HUES64 (cell line): Measurements from ENCODE around the gene NECTIN1.
A peak's percentile ranks its signal among the peaks of the same experiment; 100 is the strongest.

Experiments
- H3K27ac ChIP-seq: 2 replicates; pipeline ENCODE4 v1.7.0; 2013; ENCODE audit warnings: low read depth, low read length, inconsistent platforms
- H3K27me3 ChIP-seq: 2 replicates; pipeline ENCODE4 v1.6.1; 2013; ENCODE audit warnings: mild to moderate bottlenecking, low read length; ENCODE audit not compliant: insufficient read depth
- H3K36me3 ChIP-seq: 2 replicates; pipeline ENCODE4 v1.6.1; 2013; ENCODE audit warnings: mild to moderate bottlenecking, low read length; ENCODE audit not compliant: insufficient read depth
- H3K4me1 ChIP-seq: 2 replicates; pipeline ENCODE4 v1.6.1; 2013; ENCODE audit warnings: mild to moderate bottlenecking, low read length, moderate library complexity; ENCODE audit not compliant: insufficient read depth
- H3K4me3 ChIP-seq: 2 replicates; pipeline ENCODE4 v1.5.1; 2013; ENCODE audit warnings: mild to moderate bottlenecking, low read length, moderate library complexity
- H3K9ac ChIP-seq: 2 replicates; pipeline ENCODE4 v1.6.1; 2013; ENCODE audit warnings: mild to moderate bottlenecking, low read depth, low read length
- H3K9me3 ChIP-seq: 2 replicates; pipeline ENCODE4 v1.6.1; 2013; ENCODE audit warnings: low read depth, low read length; ENCODE audit not compliant: insufficient read depth
- WGBS: fragments of 150-250, 120-280 bp; methylation state at CpG from one replicate; pipeline ENCODE4 v1.1.7; 2013; ENCODE audit warnings: missing lambda C conversion rate; 5-methylcytosine and 5-hydroxymethylcytosine counted together

Gene NECTIN1

DNA sequence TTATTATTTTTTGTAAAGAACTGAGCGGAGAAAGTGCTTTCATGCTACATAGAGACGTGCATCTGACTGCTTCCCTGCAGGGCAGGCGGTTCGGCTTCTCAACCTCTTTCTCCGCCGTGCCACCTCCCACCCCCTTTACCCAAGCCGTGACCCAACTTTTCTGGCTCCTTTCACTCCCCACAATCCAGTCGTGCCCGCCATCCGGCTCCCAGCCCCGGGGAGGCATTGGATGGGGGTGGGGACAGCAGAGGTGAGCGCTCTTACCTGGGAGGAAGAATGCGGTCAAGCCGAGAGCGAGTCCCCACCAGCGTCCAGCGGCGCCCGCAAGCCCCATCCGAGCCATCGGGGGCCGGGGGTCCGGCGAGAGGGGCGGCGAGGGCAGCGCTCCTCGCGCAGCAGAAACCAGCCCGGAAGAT, 781 bp downstream of the NECTIN1 start:
- Histone ChIP-seq H3K27ac (0 out of 2 replicates have a peak overlapping the region, but pooled peaks have one; percentile 65), H3K27me3 (peaks cover 8% of the 10 kb centered on the region; the same call in 1 of the 2 replicates), H3K36me3 (no peaks in the 10 kb centered on the region), H3K4me3 (peak overlapping the region; percentile 95), H3K9ac (peak overlapping the region; percentile 72), H3K4me1 (peaks cover 36% of the 10 kb centered on the region), H3K9me3 (no peaks in the 10 kb centered on the region)
- whole genome bisulfite sequencing: under 1% methylated on average over 30 of the region's 30 CpGs

DNA sequence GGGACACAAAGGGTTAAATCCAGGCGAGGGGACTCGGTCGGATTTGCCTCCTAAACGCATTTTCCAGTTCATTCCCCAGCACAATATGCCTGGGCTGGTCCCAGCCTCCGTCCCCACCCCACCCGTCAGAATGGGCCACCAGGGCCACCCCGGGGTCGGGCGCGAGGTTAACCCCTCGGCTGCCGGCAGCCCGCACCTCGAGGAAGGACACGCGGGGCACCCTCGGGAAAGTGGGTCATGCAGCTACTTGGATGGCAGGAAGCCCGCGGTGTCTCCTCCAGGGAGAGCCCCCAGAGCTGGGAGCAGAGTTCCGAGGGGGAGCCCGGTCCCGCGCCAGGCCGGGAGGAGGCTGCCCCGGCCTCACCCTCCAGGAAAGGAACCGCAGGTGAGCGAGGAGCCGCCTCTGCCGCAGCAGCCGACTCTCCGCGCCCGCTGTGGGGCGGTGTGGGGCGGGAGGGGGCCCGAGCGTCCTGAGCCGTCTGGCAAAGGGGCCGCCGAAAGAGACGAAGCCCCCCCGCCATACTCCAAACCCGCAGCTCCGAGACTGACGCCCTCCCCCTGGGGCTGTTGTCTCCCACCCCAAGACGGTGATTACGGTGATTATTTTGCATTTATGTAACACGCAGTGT, 1.4 kb downstream of the NECTIN1 start:
- peak overlapping the region; percentile 95 for H3K4me3 ChIP-seq
- peaks cover 38% of the 10 kb centered on the region for H3K4me1 ChIP-seq
- no peaks in the 10 kb centered on the region for H3K9me3 ChIP-seq
- H3K36me3 ChIP-seq: no peaks in the 10 kb centered on the region
- peak overlapping the region; percentile 65 for H3K27ac ChIP-seq
- peak overlapping the region; percentile 72 for H3K9ac ChIP-seq
- H3K27me3 ChIP-seq: peaks cover 8% of the 10 kb centered on the region; the same call in 1 of the 2 replicates
- WGBS: under 1% methylated on average over 43 of the region's 48 CpGs

DNA sequence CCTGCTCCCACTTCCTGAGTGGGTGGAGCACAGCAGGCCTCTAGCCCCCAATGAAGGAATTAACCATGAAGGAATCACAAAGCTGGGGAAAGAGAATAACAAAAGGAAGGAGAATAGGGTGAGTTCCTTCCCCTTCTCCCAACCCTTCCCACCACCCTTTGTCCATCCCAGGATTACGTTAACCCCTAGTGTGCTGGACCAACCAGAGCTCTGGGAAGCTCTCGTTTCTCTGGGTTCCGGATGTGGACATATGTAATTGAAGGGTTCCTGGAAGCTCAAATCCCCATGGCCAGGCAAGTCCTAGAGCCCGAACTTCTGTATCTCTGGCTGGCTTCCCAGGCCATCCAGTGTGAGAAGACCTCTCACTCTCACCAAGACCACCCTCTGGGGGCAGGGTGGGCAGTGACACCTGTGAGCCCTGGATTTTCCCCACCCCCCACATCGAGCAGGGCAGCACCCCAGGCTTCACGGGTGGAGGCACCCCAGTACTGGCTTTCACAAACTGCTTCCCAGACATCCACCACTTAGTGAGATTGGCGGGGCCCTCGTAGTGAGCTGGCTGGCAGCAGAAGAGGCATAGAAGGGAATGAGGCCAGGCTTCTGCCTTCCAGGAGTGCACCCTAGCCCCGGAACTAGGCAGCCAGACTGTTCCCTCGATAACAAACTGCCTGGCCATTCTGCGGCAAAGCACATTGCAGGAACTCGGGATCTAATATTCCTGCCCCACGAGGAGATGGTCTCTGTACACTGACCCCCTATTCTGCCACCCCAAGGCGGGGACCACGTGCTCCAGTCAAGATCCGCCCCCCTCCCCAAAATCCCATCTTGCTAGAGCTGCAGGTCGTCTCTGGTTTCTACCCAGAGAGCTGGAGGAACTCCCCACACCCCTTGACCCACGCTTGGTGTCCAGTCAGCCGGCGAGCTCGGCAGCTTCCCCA, 2.1 kb downstream of the NECTIN1 start:
- H3K4me3 ChIP-seq: peak overlapping the region; percentile 95
- 2% methylated on average over 21 of the region's 21 CpGs for WGBS
- peaks cover 8% of the 10 kb centered on the region; the same call in 1 of the 2 replicates for H3K27me3 ChIP-seq
- H3K27ac ChIP-seq: peak overlapping the region; percentile 65; the same call in 1 of the 2 replicates
- no peaks in the 10 kb centered on the region for H3K36me3 ChIP-seq
- H3K9ac ChIP-seq: peak overlapping the region; percentile 72
- H3K9me3 ChIP-seq: no peaks in the 10 kb centered on the region
- H3K4me1 ChIP-seq: peaks cover 41% of the 10 kb centered on the region

DNA sequence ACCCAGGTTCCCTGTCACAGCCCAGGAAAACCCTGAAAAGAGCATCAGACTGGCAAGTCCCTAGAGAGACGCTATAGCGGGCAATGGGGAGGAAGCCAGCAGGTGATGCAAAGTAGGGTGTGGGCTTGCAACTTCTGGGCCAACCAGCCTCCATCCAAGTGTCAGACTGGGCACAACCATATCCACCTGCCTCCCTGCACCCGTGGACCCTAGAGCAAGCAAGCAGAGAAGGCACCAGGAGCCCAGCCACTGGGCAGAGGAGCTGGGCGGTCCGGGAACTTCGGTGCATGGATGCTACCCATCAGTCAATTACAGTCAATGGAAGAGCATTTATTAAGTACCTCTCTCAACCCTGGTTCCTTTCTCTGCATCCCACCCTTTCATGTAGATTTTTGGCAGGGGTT, 2.8 kb downstream of the NECTIN1 start:
- H3K36me3 ChIP-seq: no peaks in the 10 kb centered on the region
- peak overlapping the region; percentile 95 for H3K4me3 ChIP-seq
- whole genome bisulfite sequencing: 20% methylated on average over 6 of the region's 6 CpGs
- peaks cover 43% of the 10 kb centered on the region for H3K4me1 ChIP-seq
- peak overlapping the region; percentile 59; the same call in 1 of the 2 replicates for H3K27ac ChIP-seq
- H3K27me3 ChIP-seq: peaks cover 8% of the 10 kb centered on the region; the same call in 1 of the 2 replicates
- H3K9ac ChIP-seq: no peak overlapping the region
- H3K9me3 ChIP-seq: no peaks in the 10 kb centered on the region

DNA sequence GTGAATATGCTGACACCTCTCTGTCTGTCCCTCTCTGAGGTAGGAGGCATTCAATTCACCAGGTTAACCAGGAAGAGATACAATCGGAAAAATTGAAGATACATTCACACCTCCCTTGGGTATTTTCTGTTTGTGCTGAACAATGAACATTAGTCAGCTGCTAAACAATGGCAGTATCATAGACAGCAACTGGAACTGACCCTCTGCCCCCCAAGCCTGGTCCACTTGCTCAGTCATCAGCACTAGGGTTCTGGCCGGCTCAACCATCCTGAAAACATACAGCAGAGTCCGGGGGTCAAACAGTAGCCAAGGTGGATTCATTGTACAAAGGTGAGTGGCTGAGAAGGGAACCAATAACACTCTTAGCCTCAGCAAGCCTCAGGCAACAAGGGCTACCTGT, 4.0 kb downstream of the NECTIN1 start:
- H3K4me1 ChIP-seq: peaks cover 43% of the 10 kb centered on the region
- 94% methylated on average over 3 of the region's 3 CpGs for WGBS
- peaks cover 6% of the 10 kb centered on the region; the same call in 1 of the 2 replicates for H3K36me3 ChIP-seq
- H3K27me3 ChIP-seq: no peaks in the 10 kb centered on the region
- no peaks in the 10 kb centered on the region for H3K9me3 ChIP-seq
- H3K4me3 ChIP-seq: no peak overlapping the region
- H3K9ac ChIP-seq: no peak overlapping the region
- no peak overlapping the region for H3K27ac ChIP-seq

DNA sequence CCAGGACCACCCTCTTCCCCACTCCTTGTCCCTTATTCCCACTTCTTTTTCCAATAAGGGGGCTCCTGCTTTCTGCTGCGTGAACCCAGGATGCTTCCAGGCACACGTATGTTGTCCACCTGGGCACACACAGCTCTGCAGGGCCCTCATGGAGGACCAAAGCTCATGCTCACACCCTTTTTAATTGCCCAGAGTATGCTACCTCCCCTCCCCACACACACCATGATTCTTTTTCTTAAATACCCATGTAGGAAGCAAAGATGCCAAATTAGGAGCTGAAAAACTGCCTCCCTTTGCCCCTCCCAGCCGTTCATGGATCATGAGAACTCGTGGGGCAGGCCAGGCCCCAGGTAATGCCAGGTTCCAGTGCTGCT, 5.1 kb downstream of the NECTIN1 start:
- H3K4me3 ChIP-seq: no peak overlapping the region
- H3K27me3 ChIP-seq: no peaks in the 10 kb centered on the region
- peaks cover 6% of the 10 kb centered on the region; the same call in 1 of the 2 replicates for H3K36me3 ChIP-seq
- no peak overlapping the region for H3K27ac ChIP-seq
- H3K9me3 ChIP-seq: no peaks in the 10 kb centered on the region
- WGBS: 73% methylated on average over 4 of the region's 4 CpGs
- no peak overlapping the region for H3K9ac ChIP-seq
- H3K4me1 ChIP-seq: peaks cover 43% of the 10 kb centered on the region

DNA sequence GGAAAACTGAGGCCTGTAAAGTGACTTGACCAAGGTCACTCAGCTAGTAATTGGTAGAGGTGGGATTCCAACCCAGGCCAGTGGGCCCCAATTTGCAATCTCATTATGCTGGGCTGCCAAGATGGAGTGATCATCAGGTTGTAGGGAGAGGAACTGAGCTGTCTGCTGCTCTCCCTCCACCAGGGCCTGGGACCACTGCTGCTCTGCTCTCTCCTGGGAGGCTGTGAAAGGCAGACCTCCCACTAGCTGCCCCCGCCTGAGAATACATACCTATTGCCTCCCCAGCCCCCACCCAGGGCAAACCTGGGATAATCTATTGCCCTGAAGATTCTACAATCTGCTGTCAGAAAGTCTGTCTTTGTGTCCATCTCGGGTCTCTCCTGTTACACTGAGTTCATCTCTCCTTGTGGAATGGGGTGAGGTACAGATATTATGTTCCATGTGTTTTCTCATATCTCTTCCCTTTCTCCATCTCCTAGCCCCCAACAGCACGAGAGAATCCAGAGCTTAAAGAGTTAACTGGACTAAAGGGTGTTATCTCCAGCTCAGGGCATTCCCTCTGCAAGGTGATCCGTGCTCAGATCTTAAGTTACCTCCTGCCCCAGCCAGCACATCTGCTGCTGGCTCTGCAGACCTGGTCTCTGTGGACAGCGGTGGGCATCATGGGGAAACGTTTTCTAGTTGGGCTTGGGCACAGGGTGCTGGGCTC, 5.6 kb downstream of the NECTIN1 start:
- H3K27me3 ChIP-seq: no peaks in the 10 kb centered on the region
- peaks cover 6% of the 10 kb centered on the region; the same call in 1 of the 2 replicates for H3K36me3 ChIP-seq
- 66% methylated on average over 6 of the region's 6 CpGs for WGBS
- H3K9ac ChIP-seq: no peak overlapping the region
- peaks cover 43% of the 10 kb centered on the region for H3K4me1 ChIP-seq
- no peak overlapping the region for H3K4me3 ChIP-seq
- no peak overlapping the region for H3K27ac ChIP-seq
- H3K9me3 ChIP-seq: no peaks in the 10 kb centered on the region

DNA sequence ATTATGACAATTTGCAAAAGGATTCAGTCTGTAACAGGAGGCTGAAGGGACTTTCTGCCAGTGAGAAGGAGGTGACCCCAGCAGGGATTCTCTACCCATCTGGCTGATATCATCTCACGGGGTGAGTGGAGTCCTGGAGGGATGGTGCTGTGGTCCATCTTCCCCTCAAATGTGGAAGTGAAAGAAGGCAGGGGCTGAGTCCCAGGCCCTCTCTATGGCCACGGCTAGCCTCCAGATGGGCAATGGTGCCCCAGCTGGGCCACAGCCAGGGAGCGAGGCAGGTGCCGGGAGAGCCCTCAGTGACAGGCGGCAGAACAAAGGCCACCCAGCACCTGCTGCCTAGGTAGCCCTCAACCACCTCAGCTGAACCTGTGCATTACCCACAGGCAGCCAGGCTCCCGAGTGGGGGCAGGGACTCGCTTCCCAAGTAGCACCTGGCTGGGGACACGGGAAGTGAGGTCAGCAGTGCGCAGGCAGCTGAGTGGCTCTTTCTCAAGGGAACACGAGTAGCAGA, 6.7 kb downstream of the NECTIN1 start:
- H3K9ac ChIP-seq: no peak overlapping the region
- peaks cover 6% of the 10 kb centered on the region; the same call in 1 of the 2 replicates for H3K36me3 ChIP-seq
- H3K9me3 ChIP-seq: no peaks in the 10 kb centered on the region
- H3K27me3 ChIP-seq: no peaks in the 10 kb centered on the region
- no peak overlapping the region for H3K4me3 ChIP-seq
- 83% methylated on average over 10 of the region's 10 CpGs for WGBS
- H3K27ac ChIP-seq: no peak overlapping the region
- peaks cover 50% of the 10 kb centered on the region for H3K4me1 ChIP-seq

DNA sequence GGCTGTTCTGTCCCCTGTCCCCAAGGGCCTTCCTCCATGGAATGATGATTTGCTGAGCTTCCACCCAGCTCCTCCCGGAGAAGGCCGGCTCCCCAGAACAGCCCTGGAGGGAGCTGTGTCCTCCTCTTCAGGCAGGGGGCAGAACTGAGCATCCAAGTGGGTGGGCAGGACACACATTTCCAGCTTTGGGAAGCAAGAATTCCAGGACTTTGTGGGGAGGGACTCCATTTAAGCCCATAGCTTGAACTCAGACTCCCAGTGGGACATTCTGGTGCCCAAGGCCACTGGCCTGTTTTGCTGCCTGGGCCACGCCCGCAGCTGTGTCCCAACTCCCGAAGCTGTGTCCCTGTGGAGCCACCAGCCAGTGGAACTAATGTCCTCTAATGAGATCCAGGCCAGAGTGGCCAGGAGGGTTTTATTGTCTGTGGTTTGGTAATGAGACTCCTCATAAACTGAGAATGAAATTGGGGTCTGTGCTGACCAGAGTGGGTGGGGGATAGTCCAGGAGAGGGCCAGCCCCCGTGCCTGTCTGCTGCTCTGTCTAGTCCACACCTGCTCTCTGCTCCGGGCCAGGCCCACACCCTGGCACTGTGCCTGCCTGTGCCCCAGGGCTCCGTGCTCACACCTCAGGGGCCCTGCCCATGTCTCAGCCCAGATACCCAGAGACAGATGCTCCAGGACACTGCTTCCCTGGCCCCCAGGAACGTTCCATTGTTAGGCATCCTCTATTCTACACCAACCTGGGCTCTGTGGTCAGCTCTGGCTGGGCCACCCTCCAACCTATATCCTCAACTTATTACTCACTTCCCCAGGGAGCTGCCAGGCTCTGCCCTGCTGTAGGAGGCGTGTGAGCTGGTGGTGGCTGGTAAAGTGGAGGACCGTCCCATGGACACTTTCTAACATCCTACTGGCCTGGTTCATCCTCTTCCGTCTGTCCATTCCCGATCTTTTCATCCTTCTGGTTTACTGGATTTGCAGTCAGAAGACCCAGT, 7.6 kb downstream of the NECTIN1 start:
- 75% methylated on average over 13 of the region's 13 CpGs for WGBS
- Histone ChIP-seq H3K27me3 (no peaks in the 10 kb centered on the region), H3K36me3 (peaks cover 6% of the 10 kb centered on the region; the same call in 1 of the 2 replicates), H3K9ac (no peak overlapping the region), H3K4me1 (peaks cover 54% of the 10 kb centered on the region), H3K9me3 (no peaks in the 10 kb centered on the region), H3K4me3 (no peak overlapping the region), H3K27ac (no peak overlapping the region)
